HEK293 (cell line): Measurements from ENCODE around the gene ARSB.

Experiments used
- RBAK ChIP-seq: fragments of 450-650 bp; formaldehyde crosslinking; IDR thresholded peaks from 2 replicates; pipeline ENCODE4 v1.5.1; 2016; ENCODE audit warnings: missing biosample characterization, missing genetic modification characterization
- ZNF211 ChIP-seq: fragments of 450-650 bp; formaldehyde crosslinking; IDR thresholded peaks from 2 replicates; pipeline ENCODE4 v1.5.1; 2016; ENCODE audit warnings: low read depth, missing biosample characterization, missing genetic modification characterization
- ZNF560 ChIP-seq: fragments of 450-650 bp; formaldehyde crosslinking; IDR thresholded peaks from 2 replicates; pipeline ENCODE4 v1.5.1; 2017; ENCODE audit warnings: missing biosample characterization, missing genetic modification characterization, borderline replicate concordance
- ZNF785 ChIP-seq: fragments of 450-650 bp; formaldehyde crosslinking; IDR thresholded peaks from 2 replicates; pipeline ENCODE4 v1.5.1; 2016; ENCODE audit warnings: missing biosample characterization, missing genetic modification characterization
- TF ChIP-seq, protein P1 (sequence below): fragments of 450-650 bp; formaldehyde crosslinking; IDR thresholded peaks from 2 replicates; pipeline ENCODE4 v1.5.1; 2016; ENCODE audit warnings: missing biosample characterization, missing genetic modification characterization

DNA sequence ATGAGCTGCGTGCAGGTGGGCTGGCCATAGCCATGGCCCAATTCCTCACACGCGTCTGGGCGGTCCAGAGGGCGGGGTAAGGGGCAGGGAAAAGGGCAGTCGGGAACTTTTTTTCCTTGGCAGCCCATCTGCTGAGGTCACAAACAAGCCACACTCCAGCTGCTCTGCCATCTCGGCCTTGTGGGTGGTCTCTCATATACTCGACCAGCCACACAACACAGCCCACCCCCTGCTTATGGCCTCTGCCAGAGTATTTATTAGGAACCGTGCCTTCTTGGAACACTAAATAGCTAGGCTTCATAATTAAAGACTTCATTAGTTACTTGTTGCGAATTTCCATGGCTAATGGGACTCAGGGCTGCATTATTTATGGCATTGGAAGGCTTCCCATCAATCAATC is 238.1 kb downstream of the ARSB start:
- TF ChIP-seq ZNF560 (no peak), ZNF211 (tag by site-specific recombination) (no peak), ZNF785 (tag by site-specific recombination) (no peak), RBAK (no peak)
- TF ChIP-seq, protein P1, sequence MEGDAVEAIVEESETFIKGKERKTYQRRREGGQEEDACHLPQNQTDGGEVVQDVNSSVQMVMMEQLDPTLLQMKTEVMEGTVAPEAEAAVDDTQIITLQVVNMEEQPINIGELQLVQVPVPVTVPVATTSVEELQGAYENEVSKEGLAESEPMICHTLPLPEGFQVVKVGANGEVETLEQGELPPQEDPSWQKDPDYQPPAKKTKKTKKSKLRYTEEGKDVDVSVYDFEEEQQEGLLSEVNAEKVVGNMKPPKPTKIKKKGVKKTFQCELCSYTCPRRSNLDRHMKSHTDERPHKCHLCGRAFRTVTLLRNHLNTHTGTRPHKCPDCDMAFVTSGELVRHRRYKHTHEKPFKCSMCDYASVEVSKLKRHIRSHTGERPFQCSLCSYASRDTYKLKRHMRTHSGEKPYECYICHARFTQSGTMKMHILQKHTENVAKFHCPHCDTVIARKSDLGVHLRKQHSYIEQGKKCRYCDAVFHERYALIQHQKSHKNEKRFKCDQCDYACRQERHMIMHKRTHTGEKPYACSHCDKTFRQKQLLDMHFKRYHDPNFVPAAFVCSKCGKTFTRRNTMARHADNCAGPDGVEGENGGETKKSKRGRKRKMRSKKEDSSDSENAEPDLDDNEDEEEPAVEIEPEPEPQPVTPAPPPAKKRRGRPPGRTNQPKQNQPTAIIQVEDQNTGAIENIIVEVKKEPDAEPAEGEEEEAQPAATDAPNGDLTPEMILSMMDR (tag by site-specific recombination): no peak
